Hippocampal formation (tissue), 2 donors: ENCODE measurements around the gene KAZN.
A peak's percentile ranks its signal among the peaks of the same experiment; 100 is the strongest.
"Not testable (repeated sequence)": the region's sequence is repeated elsewhere in the genome, so short reads cannot be mapped to it uniquely, and the experiment has no call there.

Experiments used
- DNase-seq, 2 donors: peaks; one replicate each; lab custom pipeline; 2025; lab: John Stamatoyannopoulos, UW

KAZN gene

GRCh38 chr1:15114884-15115283 is 516.4 kb downstream of the KAZN start:
- DNase-seq: no peak

- no peak for DNase-seq
Measured at GRCh38 chr1:15115542-15116330, 517.3 kb downstream of the KAZN start.

- DNase-seq: no peak
Measured at GRCh38 chr1:15116966-15117365, 518.5 kb downstream of the KAZN start.

GRCh38 chr1:15117671-15118325 is 519.3 kb downstream of the KAZN start:
- DNase-seq: no peak

GRCh38 chr1:15118579-15118978 is 520.1 kb downstream of the KAZN start:
- no peak for DNase-seq

GRCh38 chr1:15120251-15120945 is 521.9 kb downstream of the KAZN start:
- DNase-seq: no peak

GRCh38 chr1:15122331-15122730 is 523.8 kb downstream of the KAZN start:
- no peak for DNase-seq

GRCh38 chr1:15123270-15123669 is 524.8 kb downstream of the KAZN start:
- DNase-seq: no peak

- DNase-seq: no peak
Measured at GRCh38 chr1:15123925-15124324, 525.4 kb downstream of the KAZN start.

- DNase-seq: no peak
Measured at GRCh38 chr1:15124362-15125100, 526.0 kb downstream of the KAZN start.

- no peak for DNase-seq
Measured at GRCh38 chr1:15125101-15125745, 526.7 kb downstream of the KAZN start.

- DNase-seq: no peak
Measured at GRCh38 chr1:15128077-15128476, 529.6 kb downstream of the KAZN start.

GRCh38 chr1:15128520-15129313 is 530.2 kb downstream of the KAZN start:
- peak in 1 of 2 donors; percentile 13 for DNase-seq

GRCh38 chr1:15129944-15130343 is 531.5 kb downstream of the KAZN start:
- DNase-seq: no peak

- DNase-seq: no peak
Measured at GRCh38 chr1:15130607-15131006, 532.1 kb downstream of the KAZN start.

GRCh38 chr1:15132965-15133364 is 534.5 kb downstream of the KAZN start:
- DNase-seq: no peak

GRCh38 chr1:15134285-15134684 is 535.8 kb downstream of the KAZN start:
- DNase-seq: no peak

- DNase-seq: not testable (repeated sequence)
Measured at GRCh38 chr1:15135604-15136003, 537.1 kb downstream of the KAZN start.

- DNase-seq: no peak
Measured at GRCh38 chr1:15137809-15138208, 539.3 kb downstream of the KAZN start.

- no peak for DNase-seq
Measured at GRCh38 chr1:15139654-15140350, 541.3 kb downstream of the KAZN start.
